SU-DHL-6 (cell line): ENCODE data around the gene GNAI2.

Experiments used
- EZH2phosphoT487 ChIP-seq: fragments of 200-600 bp; sonication (generic), shearing (Covaris generic); conservative IDR thresholded peaks from 2 replicates; pipeline ENCODE4 v1.6.1; 2018; ENCODE audit warnings: mild to moderate bottlenecking, antibody characterized with exemption, low read length, moderate library complexity, mixed read lengths
- TF ChIP-seq, protein P1 (sequence below): fragments of 200-600 bp; sonication (generic); IDR thresholded peaks from one replicate; pipeline ENCODE4 v1.5.1; 2017; ENCODE audit warnings: antibody characterized with exemption, mild to moderate bottlenecking, low read length, moderate library complexity; ENCODE audit not compliant: insufficient read depth, poor library complexity, severe bottlenecking

DNA sequence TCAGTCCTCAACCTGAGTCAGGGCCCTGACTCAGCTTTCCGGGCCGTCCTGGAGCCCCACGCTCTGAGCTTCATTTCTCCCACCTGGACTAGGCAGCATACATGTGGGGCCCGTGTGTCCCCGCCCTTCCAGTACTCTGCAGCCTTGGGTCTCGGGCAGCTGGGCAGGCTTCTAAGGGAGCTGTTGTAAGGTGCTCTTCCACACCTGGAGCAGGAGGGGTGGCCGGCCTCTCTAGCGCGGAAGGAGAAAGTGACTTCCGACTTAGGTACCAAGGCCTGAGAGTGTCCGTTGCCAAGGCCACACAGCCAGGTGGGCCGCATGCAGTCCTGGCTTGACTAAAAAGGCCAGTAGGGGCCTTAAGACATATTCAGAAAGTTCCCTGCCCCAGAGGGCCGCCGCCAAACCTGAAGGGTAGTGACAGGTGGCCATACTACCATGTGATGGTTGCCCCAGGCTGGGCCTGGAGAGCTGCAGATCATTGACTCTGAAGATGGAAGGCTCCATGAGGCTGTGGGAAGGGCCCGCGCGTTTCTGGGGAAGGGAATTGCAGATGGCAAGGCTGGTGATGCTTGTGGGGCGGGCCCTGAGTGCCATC lies 23.5 kb downstream of the GNAI2 start:
- TF ChIP-seq, protein P1, sequence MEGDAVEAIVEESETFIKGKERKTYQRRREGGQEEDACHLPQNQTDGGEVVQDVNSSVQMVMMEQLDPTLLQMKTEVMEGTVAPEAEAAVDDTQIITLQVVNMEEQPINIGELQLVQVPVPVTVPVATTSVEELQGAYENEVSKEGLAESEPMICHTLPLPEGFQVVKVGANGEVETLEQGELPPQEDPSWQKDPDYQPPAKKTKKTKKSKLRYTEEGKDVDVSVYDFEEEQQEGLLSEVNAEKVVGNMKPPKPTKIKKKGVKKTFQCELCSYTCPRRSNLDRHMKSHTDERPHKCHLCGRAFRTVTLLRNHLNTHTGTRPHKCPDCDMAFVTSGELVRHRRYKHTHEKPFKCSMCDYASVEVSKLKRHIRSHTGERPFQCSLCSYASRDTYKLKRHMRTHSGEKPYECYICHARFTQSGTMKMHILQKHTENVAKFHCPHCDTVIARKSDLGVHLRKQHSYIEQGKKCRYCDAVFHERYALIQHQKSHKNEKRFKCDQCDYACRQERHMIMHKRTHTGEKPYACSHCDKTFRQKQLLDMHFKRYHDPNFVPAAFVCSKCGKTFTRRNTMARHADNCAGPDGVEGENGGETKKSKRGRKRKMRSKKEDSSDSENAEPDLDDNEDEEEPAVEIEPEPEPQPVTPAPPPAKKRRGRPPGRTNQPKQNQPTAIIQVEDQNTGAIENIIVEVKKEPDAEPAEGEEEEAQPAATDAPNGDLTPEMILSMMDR: no peak
- no peak for TF ChIP-seq EZH2phosphoT487
